Astrocyte (in vitro differentiated cells and primary cell): ENCODE results near the gene STXBP5. TPM values are rescaled to one million over a fixed set of nuclear protein-coding genes. Genes with fewer than 3 reads are reported as not detected.

Experiments used
- DNase-seq: peaks from one replicate; pipeline ENCODE4 v3.0.0-alpha.2; 2010; ENCODE audit warnings: low read depth
- FAIRE-seq: peaks from 2 replicates; lab custom pipeline; 2011; peaks lifted over from hg19 to GRCh38; lab: Jason Lieb, UNC
- H2AFZ ChIP-seq: 2 replicates; pipeline ENCODE4 v1.6.0; 2012; ENCODE audit warnings: low read depth, low read length, inconsistent platforms
- H3K27ac ChIP-seq: 2 replicates; pipeline ENCODE4 v1.5.1; 2011; ENCODE audit warnings: low read depth, low read length, inconsistent platforms
- H3K27me3 ChIP-seq: 2 replicates; pipeline ENCODE4 v1.6.0; 2011; ENCODE audit warnings: low read length, inconsistent platforms; ENCODE audit not compliant: insufficient read depth
- H3K36me3 ChIP-seq: 2 replicates; pipeline ENCODE4 v1.5.1; 2011; ENCODE audit warnings: low read length, inconsistent platforms; ENCODE audit not compliant: insufficient read depth
- H3K4me1 ChIP-seq: 2 replicates; pipeline ENCODE4 v1.5.1; 2011; ENCODE audit warnings: low read length, inconsistent platforms; ENCODE audit not compliant: insufficient read depth
- H3K4me2 ChIP-seq: 2 replicates; pipeline ENCODE4 v1.6.0; 2012; ENCODE audit warnings: low read length, inconsistent platforms
- H3K4me3 ChIP-seq: 2 replicates; pipeline ENCODE4 v1.5.1; 2011; ENCODE audit warnings: low read depth, mild to moderate bottlenecking, low read length, inconsistent platforms; ENCODE audit not compliant: insufficient read depth
- H3K79me2 ChIP-seq: 2 replicates; pipeline ENCODE4 v1.6.0; 2012; ENCODE audit warnings: mild to moderate bottlenecking, low read length, inconsistent platforms; ENCODE audit not compliant: insufficient read depth
- H3K9ac ChIP-seq: 2 replicates; pipeline ENCODE4 v1.6.0; 2012; ENCODE audit warnings: mild to moderate bottlenecking, low read length, inconsistent platforms
- H3K9me3 ChIP-seq: 2 replicates; pipeline ENCODE4 v1.5.1; 2012; ENCODE audit warnings: low read depth, mild to moderate bottlenecking, low read length, inconsistent platforms; ENCODE audit not compliant: insufficient read depth
- H4K20me1 ChIP-seq: 2 replicates; pipeline ENCODE4 v1.6.0; 2012; ENCODE audit warnings: low read length, inconsistent platforms; ENCODE audit not compliant: insufficient read depth
- H3K27ac Mint-ChIP-seq: one replicate; pipeline ENCODE4 v1.8.0; 2021; ENCODE audit warnings: mild to moderate bottlenecking, mixed read lengths; ENCODE audit not compliant: unreplicated experiment
- H3K27me3 Mint-ChIP-seq: one replicate; pipeline ENCODE4 v1.8.0; 2021; ENCODE audit warnings: low read depth, mixed read lengths; ENCODE audit not compliant: unreplicated experiment
- H3K36me3 Mint-ChIP-seq: one replicate; pipeline ENCODE4 v1.8.0; 2021; ENCODE audit warnings: low read depth, mixed read lengths; ENCODE audit not compliant: unreplicated experiment
- H3K4me1 Mint-ChIP-seq: one replicate; pipeline ENCODE4 v1.8.0; 2021; ENCODE audit warnings: low read depth, mixed read lengths; ENCODE audit not compliant: unreplicated experiment
- H3K4me3 Mint-ChIP-seq: one replicate; pipeline ENCODE4 v1.8.0; 2021; ENCODE audit warnings: mild to moderate bottlenecking, moderate library complexity, mixed read lengths; ENCODE audit not compliant: unreplicated experiment
- H3K9me3 Mint-ChIP-seq: one replicate; pipeline ENCODE4 v1.8.0; 2021; ENCODE audit warnings: mild to moderate bottlenecking, mixed read lengths; ENCODE audit not compliant: unreplicated experiment
- EZH2 ChIP-seq: IDR thresholded peaks from 2 replicates; pipeline ENCODE4 v1.6.1; 2012; ENCODE audit warnings: mild to moderate bottlenecking, low read length, inconsistent platforms; ENCODE audit not compliant: insufficient read depth
- total RNA-seq: library from RNA; stranded (reverse); gene quantifications from 2 replicates; pipeline ENCODE4 v1.2.1, GENCODE V29; 2021
- TF ChIP-seq, protein P1 (sequence below): IDR thresholded peaks from 2 replicates; pipeline ENCODE4 v1.5.1; 2011; ENCODE audit warnings: low read depth, mild to moderate bottlenecking, inconsistent platforms, low read length, moderate library complexity; ENCODE audit not compliant: insufficient read depth

STXBP5 gene
- total RNA-seq, 1 donor from 2014 or later, result 25.7 TPM

- TF ChIP-seq, protein P1, sequence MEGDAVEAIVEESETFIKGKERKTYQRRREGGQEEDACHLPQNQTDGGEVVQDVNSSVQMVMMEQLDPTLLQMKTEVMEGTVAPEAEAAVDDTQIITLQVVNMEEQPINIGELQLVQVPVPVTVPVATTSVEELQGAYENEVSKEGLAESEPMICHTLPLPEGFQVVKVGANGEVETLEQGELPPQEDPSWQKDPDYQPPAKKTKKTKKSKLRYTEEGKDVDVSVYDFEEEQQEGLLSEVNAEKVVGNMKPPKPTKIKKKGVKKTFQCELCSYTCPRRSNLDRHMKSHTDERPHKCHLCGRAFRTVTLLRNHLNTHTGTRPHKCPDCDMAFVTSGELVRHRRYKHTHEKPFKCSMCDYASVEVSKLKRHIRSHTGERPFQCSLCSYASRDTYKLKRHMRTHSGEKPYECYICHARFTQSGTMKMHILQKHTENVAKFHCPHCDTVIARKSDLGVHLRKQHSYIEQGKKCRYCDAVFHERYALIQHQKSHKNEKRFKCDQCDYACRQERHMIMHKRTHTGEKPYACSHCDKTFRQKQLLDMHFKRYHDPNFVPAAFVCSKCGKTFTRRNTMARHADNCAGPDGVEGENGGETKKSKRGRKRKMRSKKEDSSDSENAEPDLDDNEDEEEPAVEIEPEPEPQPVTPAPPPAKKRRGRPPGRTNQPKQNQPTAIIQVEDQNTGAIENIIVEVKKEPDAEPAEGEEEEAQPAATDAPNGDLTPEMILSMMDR, result no peak
- TF ChIP-seq EZH2, result no peak
- H3K27ac ChIP-seq, result no peak overlapping the region
- H3K4me2 ChIP-seq, result no peak overlapping the region
- no peak overlapping the region for H3K4me3 Mint-ChIP-seq
- H3K9me3 Mint-ChIP-seq, result no peaks in the 10 kb centered on the region
- no peaks in the 10 kb centered on the region for H3K27me3 Mint-ChIP-seq
- H3K9me3 ChIP-seq, result no peaks in the 10 kb centered on the region
- peaks cover 2% of the 10 kb centered on the region for H3K36me3 ChIP-seq
- no peaks in the 10 kb centered on the region for H3K4me1 Mint-ChIP-seq
- no peaks in the 10 kb centered on the region for H3K4me1 ChIP-seq
- H2AFZ ChIP-seq, result no peak overlapping the region
- H3K36me3 Mint-ChIP-seq, result peaks cover 14% of the 10 kb centered on the region
- H3K9ac ChIP-seq, result no peak overlapping the region
- H3K27ac Mint-ChIP-seq, result no peak overlapping the region
- DNase-seq (no peak), FAIRE-seq (no peak)
- H3K27me3 ChIP-seq, result no peaks in the 10 kb centered on the region
- no peaks in the 10 kb centered on the region for H4K20me1 ChIP-seq
- no peaks in the 10 kb centered on the region for H3K79me2 ChIP-seq
- no peak overlapping the region for H3K4me3 ChIP-seq
Measured at GRCh38 chr6:147278891-147279290, 74.7 kb downstream of the STXBP5 start.

DNA sequence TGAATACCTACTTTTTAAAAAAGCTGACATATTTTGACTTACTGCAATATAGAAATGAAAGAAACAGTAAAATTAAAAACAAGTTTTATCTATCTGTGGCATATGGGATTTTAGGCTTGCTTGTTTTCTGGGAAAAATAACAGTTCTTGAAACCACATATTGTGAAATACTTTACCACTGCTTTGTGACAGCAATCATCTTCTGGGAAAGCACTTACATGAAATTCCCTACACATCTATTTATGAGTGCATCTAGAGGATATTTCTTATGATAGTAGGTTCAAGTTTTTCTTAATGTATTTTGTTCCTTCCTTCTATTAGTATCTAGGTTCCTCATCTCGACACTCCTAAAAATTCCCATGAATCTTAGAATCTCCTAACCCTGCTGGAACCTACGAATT lies 75.2 kb downstream of the STXBP5 start:
- Mint-ChIP-seq H3K27me3 (no peaks in the 10 kb centered on the region), H3K27ac (no peak overlapping the region), H3K36me3 (peaks cover 12% of the 10 kb centered on the region), H3K4me1 (no peaks in the 10 kb centered on the region), H3K4me3 (no peak overlapping the region), H3K9me3 (no peaks in the 10 kb centered on the region)
- H3K4me3 ChIP-seq, result no peak overlapping the region
- no peaks in the 10 kb centered on the region for H4K20me1 ChIP-seq
- H3K27me3 ChIP-seq, result no peaks in the 10 kb centered on the region
- H3K27ac ChIP-seq, result no peak overlapping the region
- H3K9ac ChIP-seq, result no peak overlapping the region
- TF ChIP-seq, protein P1, result no peak
- TF ChIP-seq EZH2, result no peak
- H3K79me2 ChIP-seq, result no peaks in the 10 kb centered on the region
- FAIRE-seq, result no peak
- H3K9me3 ChIP-seq, result no peaks in the 10 kb centered on the region
- H3K36me3 ChIP-seq, result peaks cover 2% of the 10 kb centered on the region
- no peak overlapping the region for H2AFZ ChIP-seq
- no peak overlapping the region for H3K4me2 ChIP-seq
- peak; percentile 57 for DNase-seq
- H3K4me1 ChIP-seq, result no peaks in the 10 kb centered on the region

DNA sequence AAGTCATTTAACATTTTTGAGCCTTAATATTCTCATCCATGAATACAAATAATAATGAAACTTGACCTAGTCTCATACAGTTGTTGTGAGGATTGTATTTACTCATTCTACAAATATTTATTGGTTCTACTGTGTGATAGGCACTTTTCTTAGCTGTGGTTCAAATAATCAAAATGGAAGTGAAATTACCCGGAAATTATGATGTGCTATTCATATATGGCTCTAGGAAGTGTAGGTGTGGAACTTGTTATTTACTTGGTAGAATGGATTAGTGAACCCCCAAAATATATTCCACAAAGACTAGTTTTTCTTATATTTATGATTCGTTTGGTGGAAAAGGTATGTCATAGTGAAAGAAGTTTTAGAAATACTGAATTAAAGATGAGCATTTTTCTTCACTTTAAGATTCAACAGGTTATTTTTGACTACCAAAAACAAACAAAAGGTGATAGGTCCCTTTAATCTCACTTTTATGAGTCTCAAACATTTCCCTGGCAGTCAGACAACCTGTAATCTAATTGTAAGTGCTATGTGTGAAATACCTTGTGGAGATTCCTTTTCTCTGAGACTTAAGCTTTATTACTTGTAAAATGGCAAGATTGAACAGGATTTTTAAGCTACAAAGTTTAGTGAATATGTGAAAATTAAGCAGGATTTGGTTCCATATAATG lies 77.8 kb downstream of the STXBP5 start:
- no peaks in the 10 kb centered on the region for H4K20me1 ChIP-seq
- H3K79me2 ChIP-seq, result no peaks in the 10 kb centered on the region
- H3K4me1 ChIP-seq, result no peaks in the 10 kb centered on the region
- Mint-ChIP-seq H3K4me3 (no peak overlapping the region), H3K4me1 (no peaks in the 10 kb centered on the region), H3K27ac (no peak overlapping the region), H3K36me3 (peaks cover 8% of the 10 kb centered on the region), H3K9me3 (no peaks in the 10 kb centered on the region), H3K27me3 (no peaks in the 10 kb centered on the region)
- H3K4me3 ChIP-seq, result no peak overlapping the region
- no peak overlapping the region for H3K4me2 ChIP-seq
- DNase-seq, result no peak
- H2AFZ ChIP-seq, result no peak overlapping the region
- FAIRE-seq, result no peak
- H3K9ac ChIP-seq, result no peak overlapping the region
- TF ChIP-seq, protein P1, result no peak
- TF ChIP-seq EZH2, result no peak
- H3K27me3 ChIP-seq, result no peaks in the 10 kb centered on the region
- H3K36me3 ChIP-seq, result peaks cover 2% of the 10 kb centered on the region
- no peaks in the 10 kb centered on the region for H3K9me3 ChIP-seq
- no peak overlapping the region for H3K27ac ChIP-seq
